PFSK-1 (cell line): ENCODE data around the gene LIAS.

Source experiments
- FOXP2 ChIP-seq: optimal IDR thresholded peaks from 2 replicates; pipeline ENCODE3; 2011; ENCODE audit warnings: borderline replicate concordance, control low read depth, inconsistent platforms; ENCODE audit not compliant: insufficient read depth; ENCODE audit errors: extremely low read length, extremely low read depth
- POLR2AphosphoS5 ChIP-seq: IDR thresholded peaks from 2 replicates; pipeline ENCODE4 v1.6.1; 2012; ENCODE audit warnings: low read depth, mild to moderate bottlenecking, control low read depth, low read length, moderate library complexity
- REST ChIP-seq, 2 experiments: IDR thresholded peaks; 2 replicates each; pipeline versions ENCODE4 v1.6.1 to v1.8.0; 2011 to 2012; ENCODE audit warnings: low read depth in 2 of 2, low read length in 2 of 2, control low read depth in 1 of 2, inconsistent platforms in 1 of 2, mild to moderate bottlenecking in 1 of 2, moderate library complexity in 1 of 2; ENCODE audit not compliant: insufficient read depth in 1 of 2
- SIN3A ChIP-seq: IDR thresholded peaks from 2 replicates; pipeline ENCODE4 v1.6.1; 2012; ENCODE audit warnings: mild to moderate bottlenecking, low read length, moderate library complexity, borderline replicate concordance; ENCODE audit not compliant: insufficient read depth
- TAF1 ChIP-seq: IDR thresholded peaks from 2 replicates; pipeline ENCODE4 v1.6.1; 2012; ENCODE audit warnings: low read length, control low read depth, borderline replicate concordance; ENCODE audit not compliant: insufficient read depth

The LIAS gene

GRCh38 chr4:39455486-39455885, 3.4 kb upstream of the LIAS start:
- TF ChIP-seq TAF1 (no peak), REST (IDR thresholded peaks at IDR 0.05; ENCODE audit: insufficient read depth in 1 of 2, low read depth in 2 of 2, low read length in 2 of 2) (no peak), POLR2AphosphoS5 (no peak), SIN3A (no peak), FOXP2 (no peak)

- TF ChIP-seq FOXP2 (no peak), POLR2AphosphoS5 (no peak; the same call in 1 of the 2 replicates), SIN3A (no peak), TAF1 (no peak), REST (IDR thresholded peaks at IDR 0.05; ENCODE audit: insufficient read depth in 1 of 2, low read depth in 2 of 2, low read length in 2 of 2) (no peak)
Measured at GRCh38 chr4:39456946-39457763, 1.7 kb upstream of the LIAS start.

DNA sequence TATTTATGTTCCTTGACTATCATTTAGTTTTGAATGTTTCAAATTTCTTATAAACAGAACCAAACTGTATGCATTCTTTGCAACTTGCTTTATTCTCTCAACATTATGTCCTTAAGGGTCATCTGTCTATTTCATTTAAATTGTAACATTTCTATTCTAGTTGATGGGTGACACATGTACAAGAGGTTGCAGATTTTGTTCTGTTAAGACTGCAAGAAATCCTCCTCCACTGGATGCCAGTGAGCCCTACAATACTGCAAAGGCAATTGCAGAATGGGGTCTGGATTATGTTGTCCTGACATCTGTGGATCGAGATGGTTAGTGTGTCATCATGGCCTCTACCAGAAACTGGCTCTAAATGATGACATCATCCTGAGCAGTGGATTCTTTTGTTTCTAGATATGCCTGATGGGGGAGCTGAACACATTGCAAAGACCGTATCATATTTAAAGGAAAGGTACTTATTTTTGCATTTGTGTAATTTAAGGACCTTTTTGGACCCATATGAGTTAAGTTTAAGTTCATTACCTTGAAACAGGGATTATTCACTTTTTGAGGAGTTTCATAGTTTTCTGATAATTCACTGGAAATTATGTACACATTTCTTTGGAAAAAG, 6.1 kb downstream of the LIAS start:
- no peak for TF ChIP-seq FOXP2
- TF ChIP-seq SIN3A, result no peak
- TF ChIP-seq POLR2AphosphoS5, result no peak
- TF ChIP-seq REST (IDR thresholded peaks at IDR 0.05; ENCODE audit: insufficient read depth in 1 of 2, low read depth in 2 of 2, low read length in 2 of 2), result no peak
- no peak for TF ChIP-seq TAF1

GRCh38 chr4:39466747-39467146, 7.9 kb downstream of the LIAS start:
- TF ChIP-seq REST (IDR thresholded peaks at IDR 0.05; ENCODE audit: insufficient read depth in 1 of 2, low read depth in 2 of 2, low read length in 2 of 2), result no peak
- no peak for TF ChIP-seq TAF1
- TF ChIP-seq FOXP2, result no peak
- no peak for TF ChIP-seq SIN3A
- TF ChIP-seq POLR2AphosphoS5, result no peak
